K562 (cell line): ENCODE measurements around the gene RASAL1. TPM values are rescaled to one million over a fixed set of nuclear protein-coding genes. Genes with fewer than 3 reads are reported as not detected.

Experiments used
- ATAC-seq: fragments of 200-7000 bp; cut with Tn5 transposase; 3 replicates; pipeline ENCODE4 v1.9.1; 2020; ENCODE audit warnings: moderate library complexity
- BruUV-seq: library from RNA; stranded (reverse); fragments of 400-500 nt; replicated peaks from 2 replicates; lab custom pipeline; 2021; lab: Mats Ljungman, UMichigan
- CTCF ChIA-PET: fragments of 300-600 bp; formaldehyde crosslinking; extraction: SDS; loops from one replicate; lab custom pipeline; 2021; ENCODE audit warnings: low intra/inter-chr PET ratio; lab: Yijun Ruan, JAX
- POLR2A ChIA-PET: fragments of 300-600, 350-650 bp; sonication (Branson Sonifier 250); formaldehyde crosslinking; extraction: SDS; loops from one replicate; lab custom pipeline; 2021; ENCODE audit warnings: antibody characterized with exemption, inconsistent platforms; lab: Yijun Ruan, JAX
- DNase-seq, 4 experiments: peaks; one replicate each; pipeline versions ENCODE4 v3.0.0 to v3.0.0-alpha.2; 2011 to 2018; ENCODE audit warnings: low spot score in 3 of 4, mixed read lengths in 3 of 4; ENCODE audit errors: extremely low read depth in 1 of 4
- FAIRE-seq: peaks from 2 replicates; lab custom pipeline; 2011; peaks lifted over from hg19 to GRCh38; lab: Jason Lieb, UNC
- H2AFZ ChIP-seq: 2 replicates; pipeline ENCODE4 v1.6.0; 2011; ENCODE audit warnings: low read depth, low read length, control low read depth, inconsistent platforms
- H3K27ac ChIP-seq: fragments of 200-600 bp; 3 replicates; pipeline ENCODE4 v1.8.0; 2011; ENCODE audit warnings: low read depth, mild to moderate bottlenecking, control low read depth, inconsistent platforms, low read length, moderate library complexity, mixed read lengths; ENCODE audit errors: extremely low read depth
- H3K27me3 ChIP-seq, 2 experiments: fragments of 300-600 bp in 1 of 2; 2 replicates in 1 of 2; 3 replicates in 1 of 2; pipeline versions ENCODE4 v1.6.0 to v1.8.0; 2011; ENCODE audit warnings: inconsistent platforms in 2 of 2, low read length in 2 of 2, mild to moderate bottlenecking in 1 of 2, mixed read lengths in 1 of 2, moderate library complexity in 1 of 2; ENCODE audit not compliant: control insufficient read depth in 2 of 2, insufficient read depth in 2 of 2
- H3K36me3 ChIP-seq: fragments of 300-600 bp; 3 replicates; pipeline ENCODE4 v1.8.0; 2011; ENCODE audit warnings: mild to moderate bottlenecking, low read length, inconsistent platforms; ENCODE audit not compliant: control insufficient read depth, insufficient read depth
- H3K4me1 ChIP-seq, 2 experiments: fragments of 200-600 bp in 1 of 2; replicated peaks in 1 of 2; 2 replicates in 1 of 2; 3 replicates in 1 of 2; pipeline versions ENCODE4 v1.5.1 to v1.8.0; 2011; ENCODE audit warnings: inconsistent platforms in 2 of 2, low read length in 2 of 2, mild to moderate bottlenecking in 1 of 2, mixed read lengths in 1 of 2, moderate library complexity in 1 of 2; ENCODE audit not compliant: control insufficient read depth in 2 of 2, insufficient read depth in 2 of 2
- H3K4me2 ChIP-seq: 2 replicates; pipeline ENCODE4 v1.6.1; 2011; ENCODE audit warnings: low read length, control low read depth, inconsistent platforms, mixed read lengths; ENCODE audit not compliant: insufficient read depth
- H3K4me3 ChIP-seq: fragments of 200-600 bp; sonication (generic), shearing (Covaris generic); 2 replicates; pipeline ENCODE4 v1.5.1; 2016; ENCODE audit warnings: control low read depth, inconsistent platforms
- H3K79me2 ChIP-seq: fragments of 200-600 bp; 3 replicates; pipeline ENCODE4 v1.8.0; 2011; ENCODE audit warnings: low read length, inconsistent platforms; ENCODE audit not compliant: control insufficient read depth, insufficient read depth
- H3K9ac ChIP-seq, 2 experiments: 2 replicates each; pipeline versions ENCODE4 v1.6.0 to v1.6.1; 2011; ENCODE audit warnings: low read depth in 2 of 2, low read length in 2 of 2, control low read depth in 1 of 2, inconsistent platforms in 1 of 2, mild to moderate bottlenecking in 1 of 2, mixed read lengths in 1 of 2; ENCODE audit not compliant: insufficient read depth in 1 of 2
- H3K9me1 ChIP-seq: one replicate; pipeline ENCODE4 v1.6.0; 2011; ENCODE audit warnings: inconsistent platforms, mild to moderate bottlenecking, low read length, moderate library complexity; ENCODE audit not compliant: control insufficient read depth, insufficient read depth
- H3K9me3 ChIP-seq: replicated peaks from 2 replicates; pipeline ENCODE4 v1.5.1; 2011; ENCODE audit warnings: low read depth, low read length, inconsistent platforms; ENCODE audit not compliant: control insufficient read depth, insufficient read depth
- H4K20me1 ChIP-seq: replicated peaks from 2 replicates; pipeline ENCODE4 v1.6.1; 2011; ENCODE audit warnings: low read length, inconsistent platforms, mixed read lengths; ENCODE audit not compliant: control insufficient read depth, insufficient read depth
- PPARD ChIP-seq: fragments of 250-450 bp; sonication (Bioruptor Pico); IDR thresholded peaks from 2 replicates; pipeline ENCODE4 v1.8.0; 2022; ENCODE audit warnings: inconsistent platforms, mild to moderate bottlenecking, moderate library complexity
- RBM25 ChIP-seq: fragments of 200-400 bp; formaldehyde crosslinking; IDR thresholded peaks from 2 replicates; pipeline ENCODE4 v1.6.1; 2018; ENCODE audit warnings: low read length, low read depth, moderate library complexity; ENCODE audit not compliant: severe bottlenecking
- TAF1 ChIP-seq: IDR thresholded peaks from 2 replicates; pipeline ENCODE4 v1.6.1; 2011; ENCODE audit warnings: mild to moderate bottlenecking, low read length, moderate library complexity; ENCODE audit not compliant: insufficient read depth, control insufficient read depth, severe bottlenecking; ENCODE audit errors: extremely low read depth
- ZFP36 ChIP-seq: fragments of 150-350 bp; IDR thresholded peaks from 2 replicates; pipeline ENCODE4 v1.6.1; 2018; ENCODE audit warnings: low read length, low read depth; ENCODE audit not compliant: partially characterized antibody
- ZKSCAN8 ChIP-seq: fragments of 200-800 bp; sonication (Bioruptor generic); IDR thresholded peaks from 2 replicates; pipeline ENCODE4 v1.6.1; 2016; ENCODE audit warnings: missing genetic modification characterization, missing compliant biosample characterization
- ZNF224 ChIP-seq: sonication (generic); formaldehyde crosslinking; IDR thresholded peaks from 2 replicates; pipeline ENCODE4 v1.8.0; 2022; ENCODE audit warnings: mild to moderate bottlenecking, missing genetic modification reagents
- ZNF717 ChIP-seq: fragments of 250-450 bp; sonication (Bioruptor Pico); IDR thresholded peaks from 2 replicates; pipeline ENCODE4 v1.5.0; 2021
- WGBS: fragments of 100-300 bp; shearing (Covaris generic); methylation state at CpG from one replicate; pipeline ENCODE4 v1.1.6; 2016; ENCODE audit warnings: low coverage, mixed read lengths; ENCODE audit not compliant: insufficient coverage; ENCODE audit errors: missing lambda C conversion rate; 5-methylcytosine and 5-hydroxymethylcytosine counted together
- in situ Hi-C: fragments of 300-500 bp; cut with MboI; formaldehyde crosslinking; loops from 4 replicates; pipeline ENCODE4 v1.15.0; 2018; ENCODE audit warnings: inconsistent platforms, mixed read lengths
- intact Hi-C: fragments of 100-400 bp; cut with micrococcal nuclease; formaldehyde crosslinking; loops from 2 replicates; pipeline ENCODE4 v1.14.2; 2022
- polyA plus RNA-seq, 8 experiments: library from polyadenylated mRNA; depleted of rRNA in 4 of 8; stranded (reverse) in 5 of 8; unstranded in 3 of 8; fragments of >200 nt; fragmentation: Nextera tagmentation in 2 of 8; fragmentation: Illumina TruSeq in 1 of 8; extraction: Ambion mirVana in 2 of 8; extraction: Trizol in 1 of 8; gene quantifications; 2 replicates each; pipeline versions ENCODE4 v1.2.1 to v1.2.3, GENCODE V29; 2011 to 2014; ENCODE audit warnings: inconsistent platforms in 1 of 8, missing spikeins in 1 of 8
- total RNA-seq, 7 experiments: library from RNA; depleted of rRNA in 6 of 7; stranded (reverse); fragments of >200 nt in 6 of 7; fragmentation: Illumina TruSeq in 2 of 7; extraction: Trizol in 2 of 7; gene quantifications; 2 replicates each; pipeline versions ENCODE4 v1.2.1 to v1.2.3, GENCODE V29; 2011 to 2021; ENCODE audit warnings: low replicate concordance in 1 of 7
- TF ChIP-seq, protein P1 (sequence below): fragments of 450-650 bp; formaldehyde crosslinking; IDR thresholded peaks from 2 replicates; pipeline ENCODE4 v1.4.0; 2022; ENCODE audit warnings: missing genetic modification characterization

RASAL1 gene
- total and polyA plus RNA-seq, 9 of the 15 experiments (the other 6 are each of a cell fraction or from before 2014, with no cell fraction given): 0.06 to 0.16 (median 0.14) TPM; not detected in 6

DNA sequence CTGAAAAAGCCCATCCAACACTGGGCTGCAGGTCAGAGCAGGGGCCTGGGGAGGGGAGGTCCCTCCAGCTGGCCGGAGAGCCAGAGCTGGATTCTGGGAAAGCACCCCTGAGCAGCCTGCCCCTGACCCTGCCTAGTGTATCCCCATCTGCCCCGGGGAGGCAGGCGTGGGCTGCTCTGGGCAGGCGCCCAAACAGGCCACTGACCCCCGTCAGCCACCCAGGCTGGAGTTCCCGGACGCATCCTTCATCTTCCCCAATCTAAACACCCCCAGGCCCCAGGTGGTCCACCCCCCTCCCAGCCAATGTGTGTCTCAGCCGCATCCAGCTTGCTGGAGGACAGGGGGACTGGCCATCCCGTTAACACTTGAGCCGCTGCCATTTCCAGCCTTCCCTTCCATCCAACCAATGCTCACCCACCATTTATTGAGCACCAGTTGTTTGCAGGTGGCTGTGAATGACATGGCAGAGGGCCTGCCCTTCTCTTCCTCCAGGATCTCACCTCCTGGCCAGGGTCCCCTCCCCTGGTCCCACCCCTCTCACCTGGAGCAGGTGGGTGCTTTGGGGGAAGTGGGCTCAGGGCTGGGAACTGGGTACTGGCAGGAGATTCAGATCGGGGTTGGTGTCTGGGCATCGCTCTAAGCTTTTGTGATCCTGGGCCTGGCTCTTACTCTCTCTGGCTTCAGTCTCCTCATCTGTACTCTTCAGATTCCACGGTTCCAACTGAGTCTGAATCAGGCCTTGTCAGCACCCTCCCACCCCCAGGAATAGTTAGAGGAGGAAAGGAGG, 79.8 kb downstream of the RASAL1 start:
- no peaks in the 10 kb centered on the region for H3K9me3 ChIP-seq
- peaks cover 5 to 30% of the 10 kb centered on the region in 2 experiments; a peak in 3 of 5 replicates for H3K27me3 ChIP-seq
- H2AFZ ChIP-seq: no peak overlapping the region
- FAIRE-seq (no peak), DNase-seq (no peak), ATAC-seq (no peak)
- 5% methylated on average over 10 of the region's 13 CpGs for WGBS
- H3K4me2 ChIP-seq: no peak overlapping the region
- H3K4me3 ChIP-seq: no peak overlapping the region
- intact Hi-C loops (no loop called here), in situ Hi-C loops (no loop called here)
- H4K20me1 ChIP-seq: peaks cover 6% of the 10 kb centered on the region
- H3K36me3 ChIP-seq: no peaks in the 10 kb centered on the region
- ChIA-PET CTCF (no interaction called here), POLR2A (interaction anchor here (0.7 kb wide), 1 partner anchor 439 kb away, joined by 3 read pairs; no protein-coding TSS in a partner anchor)
- H3K27ac ChIP-seq: no peak overlapping the region
- TF ChIP-seq PPARD (CRISPR knock-in tag): no peak
- no peak for TF ChIP-seq ZNF224
- TF ChIP-seq ZNF717: no peak
- TF ChIP-seq ZKSCAN8 (CRISPR knock-in tag): 0 out of 2 replicates have a peak, but pooled peaks have one; percentile 65
- BruUV-seq: no TSS peak
- no peaks in the 10 kb centered on the region for H3K79me2 ChIP-seq
- peaks cover 0 to 18% of the 10 kb centered on the region in 2 experiments; a peak in 1 of 5 replicates for H3K4me1 ChIP-seq
- H3K9me1 ChIP-seq: no peaks in the 10 kb centered on the region
- no peak overlapping the region for H3K9ac ChIP-seq

DNA sequence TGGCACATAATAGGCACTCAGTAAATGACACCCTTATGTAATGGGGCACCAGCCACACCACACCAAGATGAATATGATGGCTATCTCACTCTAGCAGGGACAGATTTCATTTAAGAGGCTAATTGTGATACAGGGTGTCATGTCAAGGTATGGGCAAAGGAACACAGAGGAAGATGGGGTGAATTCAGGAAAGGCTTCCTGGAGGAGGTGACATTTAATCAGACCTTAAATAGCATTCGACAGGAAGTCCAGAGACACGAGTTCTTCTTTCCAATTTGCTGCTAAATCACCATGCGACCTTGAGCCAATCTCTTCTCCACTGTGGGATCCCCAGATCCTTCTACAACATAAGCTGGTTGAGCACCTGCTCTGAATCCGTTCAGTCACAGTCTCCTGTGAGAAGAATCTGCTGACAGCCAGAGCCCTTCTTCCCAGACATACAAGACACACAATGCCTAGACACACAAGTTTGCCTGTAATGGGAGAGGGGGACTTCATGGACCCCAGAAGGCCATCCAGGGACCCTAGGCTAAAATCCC, 80.5 kb downstream of the RASAL1 start:
- Histone ChIP-seq H4K20me1 (peaks cover 2% of the 10 kb centered on the region), H3K27ac (no peak overlapping the region), H3K9me1 (no peaks in the 10 kb centered on the region), H2AFZ (no peak overlapping the region), H3K9me3 (no peaks in the 10 kb centered on the region), H3K4me1 (peaks cover 0 to 18% of the 10 kb centered on the region in 2 experiments; a peak in 1 of 5 replicates), H3K9ac (no peak overlapping the region), H3K36me3 (no peaks in the 10 kb centered on the region), H3K4me3 (no peak overlapping the region), H3K79me2 (no peaks in the 10 kb centered on the region), H3K4me2 (no peak overlapping the region), H3K27me3 (peaks cover 5 to 32% of the 10 kb centered on the region in 2 experiments; a peak in 3 of 5 replicates)
- no peak for DNase-seq
- intact Hi-C loops: no loop called here
- POLR2A ChIA-PET: no interaction called here
- no TSS peak for BruUV-seq
- ATAC-seq: no peak
- TF ChIP-seq RBM25: peak; percentile 46
- no peak for TF ChIP-seq TAF1
- TF ChIP-seq, protein P1, sequence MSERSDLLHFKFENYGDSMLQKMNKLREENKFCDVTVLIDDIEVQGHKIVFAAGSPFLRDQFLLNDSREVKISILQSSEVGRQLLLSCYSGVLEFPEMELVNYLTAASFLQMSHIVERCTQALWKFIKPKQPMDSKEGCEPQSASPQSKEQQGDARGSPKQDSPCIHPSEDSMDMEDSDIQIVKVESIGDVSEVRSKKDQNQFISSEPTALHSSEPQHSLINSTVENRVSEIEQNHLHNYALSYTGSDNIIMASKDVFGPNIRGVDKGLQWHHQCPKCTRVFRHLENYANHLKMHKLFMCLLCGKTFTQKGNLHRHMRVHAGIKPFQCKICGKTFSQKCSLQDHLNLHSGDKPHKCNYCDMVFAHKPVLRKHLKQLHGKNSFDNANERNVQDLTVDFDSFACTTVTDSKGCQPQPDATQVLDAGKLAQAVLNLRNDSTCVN (CRISPR knock-in tag): no peak
- peak; percentile 86 for TF ChIP-seq ZFP36
- no peak for FAIRE-seq
- in situ Hi-C loops: no loop called here
- 0% methylated on average over 4 of the region's 4 CpGs for WGBS
- CTCF ChIA-PET: no interaction called here
